ENCODE measurements around the gene NEMF.
"Not testable (repeated sequence)": the region's sequence is repeated elsewhere in the genome, so short reads cannot be mapped to it uniquely, and the experiment has no call there.

NEMF gene

DNA sequence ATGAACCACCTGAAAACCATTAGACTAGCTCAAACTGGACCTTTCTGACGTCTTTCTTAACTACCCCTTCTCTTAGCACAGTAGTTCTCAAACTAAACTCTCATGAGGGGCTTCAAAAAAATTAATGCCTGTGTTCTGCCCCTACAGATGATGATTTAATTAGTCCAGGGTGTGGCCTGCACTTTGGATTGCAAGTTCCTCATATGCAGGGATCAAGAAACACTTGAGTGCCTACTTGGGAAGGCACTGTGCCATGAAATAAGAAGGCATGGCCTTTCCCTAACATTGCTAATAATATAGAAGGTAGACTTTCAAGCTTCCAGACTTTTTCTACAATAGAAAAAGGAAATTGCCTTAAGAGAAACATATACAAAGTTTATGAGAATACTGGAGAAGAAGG lies 107.4 kb downstream of the NEMF start:
- DNase-seq, result no peak

- DNase-seq, result not testable (repeated sequence)
Observed at GRCh38 chr14:49735669-49736068, 116.9 kb downstream of the NEMF start.

GRCh38 chr14:49733836-49734235 lies 118.8 kb downstream of the NEMF start:
- DNase-seq, result no peak

DNA sequence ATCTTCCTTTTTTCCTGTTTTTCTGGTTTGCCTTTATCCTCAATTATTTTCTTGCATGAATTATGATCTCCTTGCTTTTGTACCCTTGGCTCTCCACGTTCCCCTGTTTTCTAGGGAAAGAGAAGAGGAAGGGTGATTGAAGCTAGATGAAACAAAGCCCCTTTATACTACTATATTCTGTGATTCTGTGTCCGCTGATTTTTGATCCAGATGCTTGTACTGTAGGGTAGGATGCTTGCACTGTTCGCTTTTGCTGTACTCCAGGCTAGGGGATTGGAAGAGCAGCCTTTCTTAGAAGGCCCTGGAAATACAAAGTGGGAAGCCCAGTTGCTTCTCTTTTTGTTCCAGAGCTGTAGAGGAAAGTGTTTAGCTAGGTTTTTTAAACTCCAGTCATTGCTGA lies 119.7 kb downstream of the NEMF start:
- no peak for DNase-seq

Measured in NCI-H526 treated with DMSO at 0.1 percent for 48 hours (cell line).